GM18505 (cell line): ENCODE measurements around the gene GNPTG.
"Not testable (repeated sequence)": the region's sequence is repeated elsewhere in the genome, so short reads cannot be mapped to it uniquely, and the experiment has no call there.

Source experiments
- ATAC-seq: cut with Tn5 transposase; IDR thresholded peaks from one replicate; pipeline ENCODE4 v1.9.1; 2021; ENCODE audit not compliant: unreplicated experiment
- POLR2A ChIP-seq: IDR thresholded peaks from 4 replicates; pipeline ENCODE4 v1.6.1; 2011; ENCODE audit warnings: borderline replicate concordance; ENCODE audit not compliant: insufficient read depth, insufficient read length; ENCODE audit errors: extremely low read depth

Gene GNPTG

DNA sequence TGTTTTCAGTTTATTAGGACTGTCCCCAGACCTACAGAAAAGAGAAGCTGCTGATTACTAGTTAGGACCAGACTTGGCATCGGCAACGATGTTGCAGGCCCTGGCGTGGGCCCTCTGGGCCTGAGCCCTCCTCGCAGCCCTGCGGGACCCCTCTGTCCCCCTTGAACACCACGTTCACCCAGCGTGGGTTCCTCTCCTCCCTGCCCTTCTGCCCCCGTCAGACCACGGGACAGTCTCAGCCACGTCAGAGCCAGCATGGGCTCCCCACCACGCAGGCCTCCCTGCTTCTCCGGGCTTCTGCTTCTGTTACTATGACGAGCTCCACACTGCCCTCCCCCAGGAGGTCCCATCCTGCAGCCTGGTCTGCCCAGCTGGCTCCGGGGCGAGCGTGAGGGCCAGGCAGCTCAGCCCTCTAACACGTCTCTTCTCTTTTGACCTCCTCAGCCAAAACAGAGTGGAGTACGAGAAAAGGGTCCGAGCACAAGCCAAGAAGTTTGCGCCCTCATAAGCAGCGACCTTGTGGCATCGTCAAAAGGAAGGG is 27.4 kb upstream of the GNPTG start:
- ATAC-seq, result no peak

DNA sequence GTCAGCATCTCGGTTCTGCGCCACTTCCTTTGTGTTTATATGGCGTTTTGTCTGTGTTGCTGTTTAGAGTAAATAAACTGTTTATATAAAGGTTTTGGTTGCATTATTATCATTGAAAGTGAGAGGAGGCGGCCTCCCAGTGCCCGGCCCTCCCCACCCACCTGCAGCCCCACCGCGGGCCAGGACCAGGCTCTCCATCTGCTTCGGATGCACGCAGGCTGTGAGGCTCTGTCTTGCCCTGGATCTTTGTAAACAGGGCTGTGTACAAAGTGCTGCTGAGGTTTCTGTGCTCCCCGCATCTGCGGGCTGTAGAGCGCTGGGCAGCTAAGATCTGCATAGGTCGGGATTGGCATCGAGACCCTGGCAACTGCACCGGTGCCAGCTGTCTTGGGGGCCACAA is 26.5 kb upstream of the GNPTG start:
- TF ChIP-seq POLR2A, result no peak
- ATAC-seq, result no peak

More for the DNA sequence above, 27.4 kb upstream of the GNPTG start:
- no peak for TF ChIP-seq POLR2A

DNA sequence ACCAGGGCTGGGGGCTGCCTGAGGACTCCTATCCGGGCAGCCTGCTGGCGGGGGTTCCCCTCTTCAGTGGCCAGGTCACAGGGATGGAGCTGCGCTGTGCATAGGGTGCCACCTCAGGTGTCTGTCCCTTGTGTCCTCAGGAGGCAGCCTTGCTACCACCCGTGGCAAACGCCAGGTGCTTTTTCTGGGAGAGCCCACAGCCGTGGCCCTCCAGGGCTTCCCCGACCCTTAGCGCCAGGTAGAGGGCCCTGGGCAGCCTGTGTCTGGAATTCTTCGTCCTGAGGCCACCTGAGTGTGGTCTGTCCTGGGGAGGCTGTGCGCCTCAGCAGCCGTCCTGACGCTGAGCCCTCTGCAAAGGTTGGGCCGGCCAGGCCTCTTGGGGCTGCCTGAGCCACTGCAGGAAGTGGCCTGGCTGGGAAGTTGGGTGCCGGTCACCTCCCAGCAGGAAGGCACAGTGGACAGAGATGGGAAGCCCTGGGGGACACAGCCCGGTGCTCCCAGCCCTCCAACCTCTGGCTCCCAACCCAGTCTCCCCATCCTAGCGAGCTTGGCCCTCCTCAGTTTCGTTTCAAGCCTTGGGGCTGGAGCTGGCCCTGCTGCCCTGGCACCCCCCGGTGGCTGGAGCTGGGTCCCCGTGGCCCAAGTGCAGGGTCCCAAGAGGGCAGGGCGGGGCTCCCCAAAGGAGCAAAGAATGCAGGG is 25.9 kb upstream of the GNPTG start:
- ATAC-seq, result no peak
- no peak for TF ChIP-seq POLR2A

DNA sequence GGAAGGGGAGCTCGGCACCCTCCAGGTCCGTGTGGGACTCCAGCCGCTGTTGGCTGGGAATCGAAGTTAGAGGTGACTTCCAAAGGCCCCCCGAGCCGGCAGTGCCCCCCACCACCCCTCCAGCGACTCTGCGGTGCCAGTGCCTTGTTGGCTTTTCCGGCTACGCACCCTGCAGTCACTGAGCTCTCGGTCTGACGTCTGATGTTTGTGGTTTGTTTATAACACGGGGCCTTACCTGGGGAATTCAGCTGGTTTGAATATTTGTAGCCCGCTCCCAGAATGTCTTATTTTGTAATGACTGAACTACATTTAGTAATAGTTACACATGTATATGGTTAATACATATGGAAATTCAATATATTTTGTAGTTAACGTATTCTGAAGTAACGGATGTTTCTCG is 25.3 kb upstream of the GNPTG start:
- no peak for ATAC-seq
- no peak for TF ChIP-seq POLR2A

DNA sequence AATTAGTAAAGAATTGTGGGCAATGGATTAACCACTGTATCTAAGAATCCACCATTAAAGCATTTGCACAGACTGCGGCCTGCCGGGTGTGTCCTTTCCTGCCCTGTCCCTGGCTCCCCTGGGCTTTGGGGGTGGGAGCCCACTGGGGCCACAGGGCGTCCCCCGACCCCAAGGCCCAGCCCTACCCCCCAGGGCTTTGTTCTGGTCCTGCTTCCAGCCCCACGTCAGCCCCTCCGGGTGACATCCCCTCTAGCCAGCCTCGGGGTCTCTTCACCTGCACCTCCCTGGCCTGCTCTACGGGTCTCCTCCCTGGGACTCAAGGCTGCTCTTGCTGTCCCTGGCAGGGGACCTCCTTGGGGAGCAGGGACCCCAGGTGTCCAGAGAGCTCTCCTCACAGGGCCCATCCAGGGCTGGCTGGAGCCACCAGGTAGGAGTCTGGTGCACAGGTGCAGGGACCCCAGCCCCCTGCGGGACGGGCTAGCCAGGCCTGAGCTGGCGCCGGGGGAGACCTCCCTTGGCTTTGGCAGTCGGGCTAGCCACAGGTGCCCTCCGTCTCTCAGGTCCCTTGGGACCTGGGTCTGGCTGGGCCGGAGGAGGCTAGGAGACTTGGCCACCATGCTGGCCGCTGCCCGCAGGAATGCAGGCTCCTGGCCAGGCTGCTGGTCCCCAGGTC is 24.6 kb upstream of the GNPTG start:
- TF ChIP-seq POLR2A, result no peak
- ATAC-seq, result no peak

DNA sequence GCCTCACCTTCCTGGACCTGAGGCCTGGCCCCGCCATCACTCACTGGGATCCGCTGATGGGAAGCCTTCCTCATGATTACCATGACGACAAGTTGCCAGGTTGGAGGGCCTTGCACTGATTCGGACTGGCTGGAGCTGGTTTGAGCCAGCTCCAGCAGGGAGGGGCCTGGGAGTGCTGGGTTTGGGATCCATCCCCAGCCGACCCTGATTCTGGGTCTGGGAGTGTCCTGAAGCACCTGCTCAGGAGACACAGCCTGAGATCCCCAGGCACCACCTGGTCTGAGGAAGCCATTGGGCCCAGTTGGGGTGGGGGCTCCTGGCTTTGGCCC is 24.1 kb upstream of the GNPTG start:
- TF ChIP-seq POLR2A, result no peak
- ATAC-seq, result no peak

DNA sequence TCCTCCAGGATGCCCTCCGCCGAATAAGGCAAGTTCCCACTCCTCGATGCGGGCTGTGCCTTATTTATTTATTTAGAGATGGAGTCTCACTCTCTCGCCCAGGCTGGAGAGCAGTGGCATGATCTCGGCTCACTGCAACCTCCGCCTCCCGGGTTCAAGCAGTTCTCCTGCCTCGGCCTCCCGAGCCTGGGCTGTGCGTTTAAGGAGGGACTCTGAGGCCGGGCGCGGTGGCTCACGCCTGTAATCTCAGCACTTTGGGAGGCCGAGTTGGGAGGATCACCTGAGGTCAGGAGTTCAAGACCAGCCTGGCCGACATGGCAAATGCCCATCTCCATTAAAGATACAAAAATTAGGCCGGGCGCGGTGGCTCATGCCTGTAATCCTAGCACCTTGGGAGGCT is 23.6 kb upstream of the GNPTG start:
- ATAC-seq, result not testable (repeated sequence)

DNA sequence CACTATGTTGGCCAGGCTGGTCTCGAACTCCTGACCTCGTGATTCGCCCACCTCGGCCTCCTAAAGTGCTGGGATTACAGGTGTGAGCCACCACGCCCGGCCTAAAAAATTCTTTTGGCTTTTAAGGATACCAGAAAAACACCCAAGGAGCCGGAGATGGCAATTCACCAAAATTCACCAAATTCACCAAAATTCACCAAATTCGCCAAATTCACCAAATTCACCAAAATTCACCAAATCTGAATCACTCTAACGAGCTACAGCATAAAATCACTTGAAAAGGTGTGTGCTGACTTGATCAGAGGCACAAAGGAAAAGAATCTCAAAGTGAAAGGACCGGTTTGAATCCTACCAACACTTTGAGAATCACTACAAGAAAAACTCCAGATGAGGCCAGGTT is 22.8 kb upstream of the GNPTG start:
- not testable (repeated sequence) for ATAC-seq

DNA sequence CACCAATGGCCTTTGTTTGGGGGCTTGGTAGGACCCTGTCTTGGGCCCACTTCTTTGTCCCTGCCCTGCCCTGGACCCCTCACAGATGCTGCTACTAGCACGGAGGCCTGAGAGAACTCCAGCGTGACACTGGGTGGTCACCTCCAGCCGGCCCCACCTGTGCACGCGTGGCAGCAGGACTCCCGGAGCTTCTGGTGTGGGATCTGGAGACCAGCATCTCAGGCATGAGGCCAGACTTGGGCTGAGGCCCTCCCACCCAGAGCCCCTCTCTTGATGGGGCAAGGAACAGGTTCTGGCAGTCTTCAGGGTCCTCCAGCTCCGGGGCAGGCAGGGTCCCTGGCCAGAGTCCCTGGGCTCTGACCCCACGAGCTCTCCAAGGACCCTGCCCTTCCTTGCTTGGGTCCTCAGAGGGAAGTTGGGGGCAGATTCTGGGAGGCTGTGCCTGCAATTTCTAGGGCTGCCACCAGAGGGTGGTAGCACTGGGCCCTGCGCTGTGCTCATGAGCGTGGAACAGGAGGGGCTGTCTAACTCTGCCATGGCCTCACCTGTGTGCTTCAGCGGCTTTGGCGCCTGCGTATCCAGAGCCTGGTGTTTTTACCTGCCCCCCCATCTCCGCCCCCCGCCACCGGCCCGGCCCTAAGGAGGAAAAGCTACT is 21.3 kb upstream of the GNPTG start:
- no peak for ATAC-seq
- no peak for TF ChIP-seq POLR2A

DNA sequence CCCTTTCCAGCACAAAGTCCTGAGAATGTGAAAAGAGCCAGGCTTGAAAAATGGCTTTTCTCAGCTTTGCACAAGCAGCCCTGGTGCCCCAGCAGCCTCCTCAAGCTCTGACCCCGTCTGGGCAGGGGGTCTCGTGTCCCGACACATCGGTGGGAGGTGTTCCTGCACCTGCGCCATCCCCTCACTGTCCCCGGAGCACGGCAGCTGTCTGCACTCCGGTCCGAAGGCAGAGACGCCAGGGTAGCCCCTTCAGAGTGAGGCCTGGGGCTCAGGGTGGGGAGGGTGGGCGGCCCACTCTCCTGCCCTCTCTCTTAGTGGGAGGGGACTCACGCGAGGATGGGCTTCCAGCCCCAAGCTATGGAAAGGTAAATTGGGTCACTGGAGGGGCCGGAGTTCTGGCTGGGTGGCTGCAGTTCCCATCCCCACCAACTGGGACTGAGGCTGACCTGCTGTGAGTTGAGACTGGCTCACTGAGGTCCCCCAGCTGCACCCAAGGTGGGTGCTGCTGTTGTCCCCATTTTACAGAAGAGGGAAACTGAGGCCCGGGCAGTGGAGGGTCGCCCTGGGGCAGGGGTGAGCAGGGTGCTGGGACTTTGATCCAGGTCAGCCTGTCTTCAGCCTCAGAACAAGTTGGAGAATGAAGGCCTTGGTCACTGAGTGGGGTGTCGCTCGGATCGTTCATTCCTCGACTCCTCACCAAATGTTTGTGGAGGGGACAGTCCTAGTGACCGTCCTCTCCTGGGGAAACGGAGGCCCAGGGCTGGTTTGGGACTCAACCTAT is 20.6 kb upstream of the GNPTG start:
- no peak for ATAC-seq

DNA sequence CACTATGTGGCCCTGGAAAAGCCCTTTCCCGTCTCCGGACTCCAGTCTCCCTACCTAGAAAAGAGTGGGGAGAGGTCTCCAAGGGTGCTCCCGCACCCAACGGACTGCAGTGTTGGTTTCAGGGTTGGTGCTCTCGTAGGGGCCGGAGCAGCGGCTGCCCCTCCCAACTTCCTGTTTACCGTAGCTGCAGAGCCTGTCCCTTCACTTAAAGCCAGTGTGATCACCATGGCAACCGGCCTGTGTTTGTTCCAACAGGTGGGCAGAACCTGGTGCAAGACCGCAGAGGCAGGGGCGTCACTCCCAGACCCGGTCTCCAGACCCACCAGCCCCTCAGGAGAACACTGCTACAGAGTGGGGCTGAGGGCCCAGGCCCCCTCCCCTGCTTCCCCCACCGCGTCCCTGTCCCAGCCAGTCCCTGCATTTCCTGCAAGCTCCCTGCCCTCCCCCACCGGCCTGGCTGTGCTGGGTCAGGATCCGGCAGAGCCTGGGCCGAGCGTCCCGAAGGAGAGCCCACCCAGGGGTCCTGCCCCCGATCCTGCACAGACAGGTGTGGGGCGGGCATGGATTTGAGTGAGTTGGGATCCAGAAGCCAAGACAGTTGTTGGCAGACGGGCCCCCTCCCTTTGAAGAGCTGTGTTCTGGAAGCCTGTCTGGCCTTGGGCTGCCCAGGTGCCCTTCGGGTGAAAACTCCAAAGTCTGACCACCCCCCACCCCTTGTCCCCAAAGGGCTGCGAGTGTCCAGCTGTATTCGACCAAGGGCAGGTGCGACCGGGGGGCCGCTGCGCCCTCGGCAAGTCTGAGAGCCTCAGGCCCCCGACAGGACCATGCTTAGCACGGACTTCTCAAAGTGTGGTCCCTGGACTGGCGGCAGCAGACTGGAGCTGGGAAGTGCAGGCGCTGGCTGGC is 19.8 kb upstream of the GNPTG start:
- no peak for ATAC-seq
- peak; percentile 16 for TF ChIP-seq POLR2A

More for the DNA sequence above, 20.6 kb upstream of the GNPTG start:
- TF ChIP-seq POLR2A, result no peak

DNA sequence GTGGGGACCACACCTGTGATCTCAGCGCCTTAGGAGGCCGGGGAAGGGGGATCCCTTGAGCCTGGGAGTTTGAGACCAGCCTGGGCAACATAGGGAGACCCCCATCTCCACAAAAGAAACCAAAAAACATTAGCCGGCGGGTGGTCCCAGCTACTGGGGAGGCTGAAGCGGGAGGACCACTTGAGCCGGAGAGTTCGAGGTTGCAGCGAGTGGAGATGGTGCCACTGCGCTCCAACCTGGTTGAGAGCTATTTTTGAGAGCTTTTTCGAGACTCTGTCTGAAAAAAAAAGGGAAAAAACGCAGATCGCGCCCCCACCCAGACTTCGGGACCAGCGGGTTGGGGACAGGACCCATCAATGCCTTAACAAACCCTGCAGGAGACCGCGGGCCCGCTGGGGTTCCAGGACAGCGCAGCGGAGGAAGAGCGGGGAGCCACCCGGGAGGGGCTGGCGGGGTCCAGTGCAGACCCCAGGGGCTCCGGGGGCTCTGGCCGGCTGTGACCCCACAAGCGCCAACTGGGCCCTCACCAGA is 19.0 kb upstream of the GNPTG start:
- no peak for TF ChIP-seq POLR2A
- ATAC-seq, result no peak
